IMR-90 (cell line): ENCODE measurements around the gene C14orf93. TPM values are rescaled to one million over a fixed set of nuclear protein-coding genes. Genes with fewer than 3 reads are reported as not detected.

Experiments
- ATAC-seq: fragments of 200-7000 bp; cut with Tn5 transposase; 2 replicates; pipeline ENCODE4 v1.9.1; 2020; ENCODE audit warnings: low read depth, mild to moderate bottlenecking, moderate library complexity
- BruUV-seq: library from RNA; stranded (reverse); fragments of 400-500 nt; replicated peaks from 2 replicates; lab custom pipeline; 2021; lab: Mats Ljungman, UMichigan
- CTCF ChIA-PET: fragments of 300-600 bp; formaldehyde crosslinking; extraction: SDS; loops from one replicate; lab custom pipeline; 2021; ENCODE audit warnings: antibody characterized with exemption; lab: Yijun Ruan, JAX
- POLR2A ChIA-PET: fragments of 300-600 bp; sonication (Branson Sonifier 250); formaldehyde crosslinking; loops from one replicate; lab custom pipeline; 2022; ENCODE audit warnings: antibody characterized with exemption; ENCODE audit not compliant: unreplicated experiment; lab: Charles Lee
- DNase-seq: peaks from one replicate; pipeline ENCODE4 v3.0.0; 2013
- H2AFZ ChIP-seq: replicated peaks from 2 replicates; pipeline ENCODE3; 2013; ENCODE audit warnings: low read length, mild to moderate bottlenecking; ENCODE audit not compliant: poor library complexity
- H2AK5ac ChIP-seq: 2 replicates; pipeline ENCODE4 v1.6.1; 2013; ENCODE audit warnings: low read depth, low read length, inconsistent platforms
- H2AK9ac ChIP-seq: replicated peaks from 2 replicates; pipeline ENCODE3; 2013; ENCODE audit warnings: mild to moderate bottlenecking, low read depth, low read length, moderate library complexity; ENCODE audit not compliant: poor library complexity
- H2BK120ac ChIP-seq: 2 replicates; pipeline ENCODE4 v1.6.1; 2013; ENCODE audit warnings: low read depth, low read length, inconsistent platforms
- H2BK15ac ChIP-seq: 3 replicates; pipeline ENCODE4 v1.6.1; 2013; ENCODE audit warnings: low read depth, low read length, inconsistent platforms
- H2BK20ac ChIP-seq: 2 replicates; pipeline ENCODE4 v1.6.1; 2013; ENCODE audit warnings: low read depth, mild to moderate bottlenecking, inconsistent platforms, low read length, moderate library complexity
- H2BK5ac ChIP-seq: 2 replicates; pipeline ENCODE4 v1.6.1; 2013; ENCODE audit warnings: mild to moderate bottlenecking, low read depth, low read length, inconsistent platforms; ENCODE audit not compliant: poor library complexity, severe bottlenecking
- H3K14ac ChIP-seq: replicated peaks from 2 replicates; pipeline ENCODE4 v1.6.1; 2013; ENCODE audit warnings: low read depth, low read length, inconsistent platforms
- H3K18ac ChIP-seq: 2 replicates; pipeline ENCODE4 v1.6.1; 2013; ENCODE audit warnings: low read depth, low read length, control low read depth
- H3K23ac ChIP-seq: 2 replicates; pipeline ENCODE4 v1.6.1; 2013; ENCODE audit warnings: low read depth, low read length, inconsistent platforms
- H3K27ac ChIP-seq: 2 replicates; pipeline ENCODE4 v1.5.1; 2013; ENCODE audit warnings: mild to moderate bottlenecking, control low read depth, low read length; ENCODE audit not compliant: insufficient read depth
- H3K27me3 ChIP-seq: 2 replicates; pipeline ENCODE4 v1.6.1; 2013; ENCODE audit warnings: low read length; ENCODE audit not compliant: control insufficient read depth, insufficient read depth
- H3K36me3 ChIP-seq: 2 replicates; pipeline ENCODE4 v1.6.1; 2013; ENCODE audit warnings: low read length, mixed read lengths; ENCODE audit not compliant: control insufficient read depth, insufficient read depth
- H3K4ac ChIP-seq: 2 replicates; pipeline ENCODE4 v1.6.1; 2013; ENCODE audit warnings: low read depth, low read length, inconsistent platforms
- H3K4me1 ChIP-seq: 2 replicates; pipeline ENCODE4 v1.6.1; 2013; ENCODE audit warnings: low read length, mixed read lengths; ENCODE audit not compliant: control insufficient read depth, insufficient read depth
- H3K4me2 ChIP-seq: 2 replicates; pipeline ENCODE4 v1.6.1; 2013; ENCODE audit warnings: low read depth, mild to moderate bottlenecking, control low read depth, low read length, moderate library complexity
- H3K4me3 ChIP-seq: 2 replicates; pipeline ENCODE4 v1.5.1; 2013; ENCODE audit warnings: low read depth, mild to moderate bottlenecking, control low read depth, low read length, moderate library complexity; ENCODE audit not compliant: insufficient read depth
- H3K56ac ChIP-seq: 2 replicates; pipeline ENCODE4 v1.6.1; 2013; ENCODE audit warnings: low read length, inconsistent platforms; ENCODE audit not compliant: insufficient read depth; ENCODE audit errors: extremely low read depth
- H3K79me1 ChIP-seq, 2 experiments: 2 replicates each; pipeline ENCODE4 v1.6.1; 2013; ENCODE audit warnings: low read length in 2 of 2, inconsistent platforms in 1 of 2, low read depth in 1 of 2
- H3K9ac ChIP-seq: 2 replicates; pipeline ENCODE4 v1.6.1; 2013; ENCODE audit warnings: low read depth, low read length, control low read depth
- H3K9me1 ChIP-seq: 2 replicates; pipeline ENCODE4 v1.6.1; 2013; ENCODE audit warnings: low read length, inconsistent platforms; ENCODE audit not compliant: insufficient read depth
- H3K9me3 ChIP-seq: 2 replicates; pipeline ENCODE4 v1.6.1; 2013; ENCODE audit warnings: low read length; ENCODE audit not compliant: control insufficient read depth, insufficient read depth
- H4K20me1 ChIP-seq: 2 replicates; pipeline ENCODE4 v1.6.1; 2013; ENCODE audit warnings: low read length, inconsistent platforms; ENCODE audit not compliant: insufficient read depth
- H4K5ac ChIP-seq: 2 replicates; pipeline ENCODE4 v1.6.1; 2013; ENCODE audit warnings: mild to moderate bottlenecking, low read depth, low read length, control low read depth
- H4K8ac ChIP-seq, 2 experiments: 2 replicates each; pipeline ENCODE4 v1.6.1; 2013; ENCODE audit warnings: low read depth in 2 of 2, low read length in 2 of 2, control low read depth in 1 of 2, inconsistent platforms in 1 of 2
- H4K91ac ChIP-seq: 2 replicates; pipeline ENCODE4 v1.6.1; 2013; ENCODE audit warnings: low read depth, low read length, inconsistent platforms; ENCODE audit not compliant: insufficient read depth
- BHLHE40 ChIP-seq: fragments of 150-350 bp; IDR thresholded peaks from 2 replicates; pipeline ENCODE4 v1.6.1; 2016; ENCODE audit warnings: mild to moderate bottlenecking, low read depth, low read length
- CEBPB ChIP-seq: IDR thresholded peaks from 2 replicates; pipeline ENCODE4 v1.6.1; 2012; ENCODE audit warnings: low read depth, low read length, improper control_type of control experiment
- CTCF ChIP-seq: conservative IDR thresholded peaks from 2 replicates; pipeline ENCODE4 v1.5.1; 2012; ENCODE audit warnings: mild to moderate bottlenecking, low read depth, low read length, improper control_type of control experiment
- ELK1 ChIP-seq: fragments of 150-350 bp; IDR thresholded peaks from 2 replicates; pipeline ENCODE4 v1.6.1; 2016; ENCODE audit warnings: low read depth, mild to moderate bottlenecking, low read length, moderate library complexity, borderline replicate concordance
- FOS ChIP-seq: fragments of 150-350 bp; IDR thresholded peaks from 2 replicates; pipeline ENCODE4 v1.6.1; 2016; ENCODE audit warnings: low read depth, low read length
- MAFK ChIP-seq: IDR thresholded peaks from 2 replicates; pipeline ENCODE4 v1.6.1; 2012; ENCODE audit warnings: low read depth, low read length, improper control_type of control experiment
- MAZ ChIP-seq: IDR thresholded peaks from 2 replicates; pipeline ENCODE4 v1.6.1; 2012; ENCODE audit warnings: low read depth, mild to moderate bottlenecking, low read length, improper control_type of control experiment, moderate library complexity, borderline replicate concordance
- MXI1 ChIP-seq: IDR thresholded peaks from 2 replicates; pipeline ENCODE4 v1.6.1; 2012; ENCODE audit warnings: low read depth, mild to moderate bottlenecking, low read length, moderate library complexity, borderline replicate concordance
- NFE2L2 ChIP-seq: fragments of 150-350 bp; IDR thresholded peaks from 2 replicates; pipeline ENCODE4 v1.6.1; 2016; ENCODE audit warnings: low read depth, mild to moderate bottlenecking, low read length
- POLR2A ChIP-seq: IDR thresholded peaks from 2 replicates; pipeline ENCODE4 v1.6.1; 2012; ENCODE audit warnings: mild to moderate bottlenecking, low read depth, low read length
- RAD21 ChIP-seq: IDR thresholded peaks from 2 replicates; pipeline ENCODE4 v1.6.1; 2012; ENCODE audit warnings: low read length, improper control_type of control experiment
- RFX5 ChIP-seq: IDR thresholded peaks from 2 replicates; pipeline ENCODE4 v1.8.0; 2012; ENCODE audit warnings: low read depth, mild to moderate bottlenecking, low read length, moderate library complexity
- SMC3 ChIP-seq: fragments of 150-350 bp; IDR thresholded peaks from 2 replicates; pipeline ENCODE4 v1.6.1; 2016; ENCODE audit warnings: low read depth, mild to moderate bottlenecking, antibody characterized with exemption, low read length, moderate library complexity
- USF2 ChIP-seq: fragments of 150-350 bp; IDR thresholded peaks from 2 replicates; pipeline ENCODE4 v1.6.1; 2017; ENCODE audit warnings: mild to moderate bottlenecking, antibody characterized with exemption, low read length, low read depth
- WGBS, 2 experiments: methylation state at CpG; one replicate each; pipeline versions ENCODE4 v1.1.5 to v1.1.7; 2013; ENCODE audit warnings: missing lambda C conversion rate in 2 of 2; ENCODE audit not compliant: insufficient read length in 1 of 2; ENCODE audit errors: extremely low coverage in 2 of 2; 5-methylcytosine and 5-hydroxymethylcytosine counted together
- dilution Hi-C: fragments of 300-500 bp; cut with HindIII; formaldehyde crosslinking; loops from one replicate; pipeline ENCODE4 v1.14.3; 2018; ENCODE audit warnings: low sequenced_read_pairs; ENCODE audit not compliant: unreplicated experiment
- in situ Hi-C: fragments of 300-500 bp; cut with MboI; formaldehyde crosslinking; loops from 3 replicates; pipeline ENCODE4 v1.14.3; 2019; ENCODE audit warnings: low sequenced_read_pairs, inconsistent platforms, mixed read lengths
- intact Hi-C: fragments of 100-400 bp; cut with micrococcal nuclease; formaldehyde crosslinking; loops from 2 replicates; pipeline ENCODE4 v1.10.0; 2022
- polyA plus RNA-seq, 3 experiments: library from polyadenylated mRNA; depleted of rRNA; stranded (reverse); fragments of >200 nt; gene quantifications; 2 replicates each; pipeline ENCODE4 v1.2.3, GENCODE V29; 2012; ENCODE audit warnings: low replicate concordance in 1 of 3
- total RNA-seq: library from RNA; depleted of rRNA; stranded (reverse); fragments of >200 nt; gene quantifications from 2 replicates; pipeline ENCODE4 v1.2.3, GENCODE V29; 2012

C14orf93 gene
- total and polyA plus RNA-seq, 2 of the 4 experiments (the other 2 are of a cell fraction) = 5.4 to 5.7 TPM

- Histone ChIP-seq H3K4me1 (no peaks in the 10 kb centered on the region; the same call in 1 of the 2 replicates), H2BK20ac (no peak overlapping the region), H3K18ac (no peak overlapping the region), H4K20me1 (no peaks in the 10 kb centered on the region), H3K27me3 (no peaks in the 10 kb centered on the region; the same call in 1 of the 2 replicates), H3K9me3 (no peaks in the 10 kb centered on the region), H3K56ac (no peak overlapping the region), H3K27ac (no peak overlapping the region), H3K9ac (no peak overlapping the region), H2AFZ (no peak overlapping the region), H3K4ac (no peak overlapping the region), H4K91ac (no peak overlapping the region), H3K36me3 (no peaks in the 10 kb centered on the region), H4K8ac (no peak overlapping the region), H3K9me1 (no peaks in the 10 kb centered on the region; the same call in 1 of the 2 replicates), H3K14ac (no peak overlapping the region), H3K4me2 (no peak overlapping the region), H2BK15ac (no peak overlapping the region), H3K79me1 (peaks cover 0 to 3% of the 10 kb centered on the region in 2 experiments; a peak in 1 of 4 replicates), H2AK9ac (no peak overlapping the region), H3K23ac (no peak overlapping the region), H4K5ac (no peak overlapping the region), H3K4me3 (no peak overlapping the region), H2BK5ac (no peak overlapping the region), H2AK5ac (no peak overlapping the region), H2BK120ac (no peak overlapping the region)
- CTCF ChIA-PET = interaction anchor here (0.6 to 1.5 kb wide), 5 partner anchors 11 to 68 kb away, joined by 3 to 5 read pairs (median 3); no protein-coding TSS in a partner anchor
- no peak for DNase-seq
- in situ Hi-C loops (no loop called here), intact Hi-C loops (no loop called here), dilution Hi-C loops (no loop called here)
- no CpG with 5 or more reads among the region's 2 CpGs for WGBS, 2 experiments
- TF ChIP-seq POLR2A = no peak
- no peak for TF ChIP-seq CTCF
- TF ChIP-seq RFX5 = no peak
- no peak for TF ChIP-seq RAD21
- TF ChIP-seq BHLHE40 = no peak
- TF ChIP-seq ELK1 = no peak
- no peak for TF ChIP-seq CEBPB
- no peak for TF ChIP-seq FOS
- TF ChIP-seq NFE2L2 = no peak
- no peak for TF ChIP-seq MAFK
- TF ChIP-seq USF2 = no peak
- no peak for TF ChIP-seq MXI1
- TF ChIP-seq MAZ = no peak
- no peak for TF ChIP-seq SMC3
- BruUV-seq = no TSS peak
- no peak for ATAC-seq
- POLR2A ChIA-PET = no interaction called here
These were observed 9.1 kb downstream of the C14orf93 start for GRCh38 chr14:23000860-23001259.
